Measurements from ENCODE around the gene PLEK2. TPM values are rescaled to one million over a fixed set of nuclear protein-coding genes. Genes with fewer than 3 reads are reported as not detected.
"Not testable (repeated sequence)": the region's sequence is repeated elsewhere in the genome, so short reads cannot be mapped to it uniquely, and the experiment has no call there.

PLEK2 gene
- total RNA-seq, 1 donor from 2014 or later, result not detected

DNA sequence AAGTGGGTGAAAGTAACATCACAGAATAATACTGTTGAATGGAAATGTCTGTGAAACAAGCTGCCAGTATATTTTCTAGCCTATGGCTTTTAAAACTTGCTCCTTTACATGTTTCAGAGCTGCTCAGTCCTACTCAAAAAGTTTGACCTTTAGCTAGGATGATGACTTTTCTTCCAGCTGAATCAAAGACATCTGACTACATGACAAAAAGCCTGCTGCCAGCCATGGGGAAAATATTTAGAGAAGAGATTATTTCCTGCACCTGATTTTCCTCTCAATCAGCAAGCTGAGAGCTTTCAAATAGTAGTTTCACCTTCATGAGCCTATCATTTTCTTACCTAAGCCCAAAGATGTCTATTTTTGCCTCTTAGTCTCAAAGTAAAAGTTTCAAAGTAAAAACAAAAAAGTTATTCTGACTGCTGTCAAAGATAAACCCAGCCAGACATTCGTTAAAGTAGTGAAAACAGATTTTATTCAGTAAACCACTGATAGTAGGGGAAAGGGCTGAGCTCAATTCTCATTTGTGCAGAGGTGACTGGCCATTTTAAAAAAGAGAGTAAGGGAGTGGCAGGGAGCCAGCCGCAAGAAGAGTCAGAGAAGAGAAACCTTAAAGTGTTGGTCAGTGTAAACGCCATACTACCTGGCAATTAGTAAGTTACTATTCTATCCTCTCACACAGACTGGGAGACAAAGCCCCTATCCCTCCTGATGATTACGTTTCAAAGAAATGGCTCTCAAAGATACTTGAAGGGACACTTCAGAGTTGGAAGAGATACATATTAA is 54.6 kb downstream of the PLEK2 start:
- no peak for DNase-seq (ENCODE audit: extremely low spot score, unreplicated experiment)
- Mint-ChIP-seq H3K27ac (peak overlapping the region; percentile 98), H3K36me3 (no peaks in the 10 kb centered on the region), H3K4me1 (ENCODE audit: unreplicated experiment) (peaks cover 35% of the 10 kb centered on the region), H3K27me3 (no peaks in the 10 kb centered on the region), H3K4me3 (peak overlapping the region; percentile 99), H3K9me3 (no peaks in the 10 kb centered on the region)
- TF ChIP-seq, protein P1, sequence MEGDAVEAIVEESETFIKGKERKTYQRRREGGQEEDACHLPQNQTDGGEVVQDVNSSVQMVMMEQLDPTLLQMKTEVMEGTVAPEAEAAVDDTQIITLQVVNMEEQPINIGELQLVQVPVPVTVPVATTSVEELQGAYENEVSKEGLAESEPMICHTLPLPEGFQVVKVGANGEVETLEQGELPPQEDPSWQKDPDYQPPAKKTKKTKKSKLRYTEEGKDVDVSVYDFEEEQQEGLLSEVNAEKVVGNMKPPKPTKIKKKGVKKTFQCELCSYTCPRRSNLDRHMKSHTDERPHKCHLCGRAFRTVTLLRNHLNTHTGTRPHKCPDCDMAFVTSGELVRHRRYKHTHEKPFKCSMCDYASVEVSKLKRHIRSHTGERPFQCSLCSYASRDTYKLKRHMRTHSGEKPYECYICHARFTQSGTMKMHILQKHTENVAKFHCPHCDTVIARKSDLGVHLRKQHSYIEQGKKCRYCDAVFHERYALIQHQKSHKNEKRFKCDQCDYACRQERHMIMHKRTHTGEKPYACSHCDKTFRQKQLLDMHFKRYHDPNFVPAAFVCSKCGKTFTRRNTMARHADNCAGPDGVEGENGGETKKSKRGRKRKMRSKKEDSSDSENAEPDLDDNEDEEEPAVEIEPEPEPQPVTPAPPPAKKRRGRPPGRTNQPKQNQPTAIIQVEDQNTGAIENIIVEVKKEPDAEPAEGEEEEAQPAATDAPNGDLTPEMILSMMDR (conservative IDR thresholded peaks at IDR 0.05), result no peak

DNA sequence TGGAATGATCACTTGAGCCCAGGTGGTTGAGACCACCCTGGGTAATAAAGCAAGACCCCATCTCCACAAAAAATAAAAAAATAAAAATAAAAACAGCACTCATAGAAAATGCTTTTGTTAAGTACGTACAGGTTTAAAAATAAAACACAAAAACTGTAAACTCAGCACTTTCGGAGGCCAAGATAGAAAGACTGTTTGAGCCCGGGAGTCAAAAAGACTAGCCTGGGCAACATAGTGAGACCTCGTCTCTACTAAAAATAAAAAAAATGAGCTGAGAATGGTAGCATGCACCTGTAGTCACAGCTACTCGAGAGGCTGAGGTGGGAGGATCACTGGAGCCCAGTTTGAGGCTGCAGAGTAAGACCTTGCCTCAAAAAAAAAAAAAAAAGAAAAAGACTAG is 59.9 kb downstream of the PLEK2 start:
- Mint-ChIP-seq H3K9me3 (no peaks in the 10 kb centered on the region), H3K4me3 (no peak overlapping the region), H3K4me1 (ENCODE audit: unreplicated experiment) (peaks cover 14% of the 10 kb centered on the region), H3K36me3 (peaks cover 4% of the 10 kb centered on the region), H3K27me3 (no peaks in the 10 kb centered on the region), H3K27ac (no peak overlapping the region)
- no peak for DNase-seq (ENCODE audit: extremely low spot score, unreplicated experiment)
- TF ChIP-seq, protein P1 (conservative IDR thresholded peaks at IDR 0.05), result no peak

DNA sequence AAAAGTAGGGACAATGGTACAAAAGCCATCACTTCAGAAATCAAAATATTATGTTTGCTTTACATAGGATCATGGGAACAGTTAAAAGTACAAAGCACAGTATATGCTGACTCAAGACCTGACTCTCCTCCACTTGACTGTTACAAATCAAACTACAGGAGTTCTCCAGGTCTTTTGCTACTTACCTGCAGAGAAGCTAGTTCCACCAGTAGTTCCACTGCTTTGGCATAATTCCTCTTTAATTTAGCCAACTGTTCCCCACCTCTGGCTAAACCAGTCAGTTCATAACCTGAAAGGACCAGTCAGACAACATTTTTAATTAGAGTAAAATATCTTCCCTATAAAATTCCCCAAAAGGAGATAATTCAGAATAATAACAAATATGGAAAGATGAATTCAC is 66.4 kb downstream of the PLEK2 start:
- DNase-seq (ENCODE audit: extremely low spot score, unreplicated experiment), result no peak
- Mint-ChIP-seq H3K27me3 (no peaks in the 10 kb centered on the region), H3K36me3 (peaks cover 14% of the 10 kb centered on the region), H3K27ac (no peak overlapping the region), H3K4me1 (ENCODE audit: unreplicated experiment) (no peaks in the 10 kb centered on the region), H3K9me3 (no peaks in the 10 kb centered on the region), H3K4me3 (no peak overlapping the region)
- TF ChIP-seq, protein P1 (conservative IDR thresholded peaks at IDR 0.05), result no peak

DNA sequence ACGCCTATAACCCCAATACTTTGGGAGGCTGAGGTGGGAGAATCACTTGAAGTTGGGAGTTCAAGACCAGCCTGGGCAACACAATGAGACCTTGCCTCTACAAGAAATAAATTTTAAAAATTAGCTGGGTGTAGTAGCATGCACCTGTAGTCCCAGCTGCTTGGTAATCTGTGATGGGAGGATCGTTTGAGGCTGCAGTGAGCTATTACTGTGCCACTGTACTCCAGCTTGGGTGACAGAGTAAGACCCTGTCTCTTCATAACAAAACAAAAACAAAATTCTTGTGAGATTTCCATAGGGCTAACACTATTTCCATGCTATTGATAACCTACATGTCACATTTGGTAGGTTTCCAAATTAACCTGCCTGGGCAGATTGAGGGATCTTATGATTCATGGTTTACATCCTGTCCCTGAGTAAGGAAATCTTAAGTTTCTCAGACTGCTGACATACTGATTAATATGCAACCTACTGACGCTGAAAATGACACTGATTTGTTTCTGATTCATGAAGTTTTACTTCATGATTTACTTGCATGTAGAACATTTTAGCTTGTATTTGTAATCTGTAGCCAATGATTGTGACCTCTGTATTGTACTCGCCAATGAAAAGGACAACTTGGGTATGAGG is 68.2 kb downstream of the PLEK2 start:
- H3K4me3 Mint-ChIP-seq, result no peak overlapping the region
- H3K9me3 Mint-ChIP-seq, result no peaks in the 10 kb centered on the region
- TF ChIP-seq, protein P1 (conservative IDR thresholded peaks at IDR 0.05), result no peak
- DNase-seq (ENCODE audit: extremely low spot score, unreplicated experiment), result no peak
- H3K4me1 Mint-ChIP-seq (ENCODE audit: unreplicated experiment), result no peaks in the 10 kb centered on the region
- no peaks in the 10 kb centered on the region for H3K27me3 Mint-ChIP-seq
- H3K36me3 Mint-ChIP-seq, result peaks cover 19% of the 10 kb centered on the region
- H3K27ac Mint-ChIP-seq, result no peak overlapping the region

DNA sequence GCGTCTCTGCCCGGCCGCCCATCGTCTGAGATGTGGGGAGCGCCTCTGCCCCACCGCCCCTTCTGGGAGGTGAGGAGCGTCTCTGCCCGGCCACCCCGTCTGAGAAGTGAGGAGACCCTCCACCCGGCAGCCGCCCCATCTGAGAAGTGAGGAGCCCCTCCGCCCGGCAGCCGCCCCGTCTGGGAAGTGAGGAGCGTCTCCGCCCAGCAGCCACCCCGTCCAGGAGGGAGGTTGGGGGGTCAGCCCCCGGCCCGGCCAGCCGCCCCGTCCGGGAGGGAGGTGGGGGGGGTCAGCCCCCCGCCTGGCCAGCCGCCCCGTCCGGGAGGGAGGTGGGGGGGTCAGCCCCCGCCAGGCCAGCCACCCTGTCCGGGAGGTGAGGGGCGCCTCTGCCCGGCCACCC is 70.7 kb downstream of the PLEK2 start:
- DNase-seq (ENCODE audit: extremely low spot score, unreplicated experiment); H3K9me3 Mint-ChIP-seq; H3K4me1 Mint-ChIP-seq (ENCODE audit: unreplicated experiment); H3K4me3 Mint-ChIP-seq; H3K27ac Mint-ChIP-seq; H3K27me3 Mint-ChIP-seq: not testable (repeated sequence)
- peaks cover 22% of the 10 kb centered on the region for H3K36me3 Mint-ChIP-seq

Small RNAs within 50 kb of the gene (microRNA-seq; reads per million reads assigned to microRNA genes)
- gene MIR5694, result not detected

Other genes with a start within 250 kb of the PLEK2 start
- 0.89 TPM in 1 of 2 replicates, not detected in the other for gene GARIN2, start 222.7 kb downstream of the PLEK2 start, total RNA-seq (ENCODE audit: low replicate concordance)
- gene PALS1, start 170.7 kb downstream of the PLEK2 start, total RNA-seq (ENCODE audit: low replicate concordance), result 25.8 and 26.1 TPM in 2 replicates
- gene ATP6V1D, start 52.4 kb downstream of the PLEK2 start, total RNA-seq (ENCODE audit: low replicate concordance), result 52.8 and 60.1 TPM in 2 replicates
- gene EIF2S1, start 51.8 kb downstream of the PLEK2 start, total RNA-seq (ENCODE audit: low replicate concordance), result 88.1 and 99.1 TPM in 2 replicates
- gene TMEM229B, start 76.6 kb upstream of the PLEK2 start, total RNA-seq (ENCODE audit: low replicate concordance), result 2.1 and 2.7 TPM in 2 replicates
- gene PLEKHH1, start 121.1 kb upstream of the PLEK2 start, total RNA-seq (ENCODE audit: low replicate concordance), result 25.3 and 40.0 TPM in 2 replicates
- 19.0 and 20.3 TPM in 2 replicates for gene PIGH, start 188.1 kb upstream of the PLEK2 start, total RNA-seq (ENCODE audit: low replicate concordance)
- 11.5 and 18.2 TPM in 2 replicates for gene ARG2, start 207.8 kb upstream of the PLEK2 start, total RNA-seq (ENCODE audit: low replicate concordance)